GM23338 (cell line): ENCODE measurements around the gene CCL20.

Source experiments
- CREB1 ChIP-seq: fragments of 250-450 bp; sonication (Bioruptor Pico); IDR thresholded peaks from 2 replicates; pipeline ENCODE4 v1.5.0; 2020; ENCODE audit warnings: low read depth, mild to moderate bottlenecking, moderate library complexity
- EZH2 ChIP-seq: fragments of 200-600 bp; sonication (generic); IDR thresholded peaks from one replicate; pipeline ENCODE4 v1.8.0; 2017; ENCODE audit warnings: antibody characterized with exemption, mild to moderate bottlenecking, low read depth; ENCODE audit not compliant: unreplicated experiment
- EZH2phosphoT487 ChIP-seq: fragments of 200-600 bp; sonication (generic); IDR thresholded peaks from one replicate; pipeline ENCODE4 v1.8.1; 2018; ENCODE audit warnings: antibody characterized with exemption; ENCODE audit not compliant: unreplicated experiment
- POLR2AphosphoS5 ChIP-seq: IDR thresholded peaks from 2 replicates; pipeline ENCODE4 v1.6.1; 2016; ENCODE audit warnings: antibody characterized with exemption, low read depth
- STAT1 ChIP-seq: IDR thresholded peaks from one replicate; pipeline ENCODE4 v1.6.1; 2016; ENCODE audit warnings: antibody characterized with exemption; ENCODE audit not compliant: unreplicated experiment
- TF ChIP-seq, protein P1 (sequence below), 2 experiments: fragments of 200-600 bp in 1 of 2; sonication (generic) in 1 of 2; conservative IDR thresholded peaks; 2 replicates each; pipeline versions ENCODE4 v1.5.1 to v1.6.1; 2016 to 2017; ENCODE audit warnings: antibody characterized with exemption in 2 of 2, low read depth in 2 of 2, mild to moderate bottlenecking in 2 of 2, moderate library complexity in 1 of 2
- TF ChIP-seq, protein P2 (sequence below): IDR thresholded peaks from one replicate; pipeline ENCODE4 v1.6.1; 2018; ENCODE audit warnings: antibody characterized with exemption; ENCODE audit not compliant: unreplicated experiment
- TF ChIP-seq, protein P3 (sequence below): fragments of 250-450 bp; sonication (Bioruptor Pico); IDR thresholded peaks from 2 replicates; pipeline ENCODE4 v1.5.0; 2020; ENCODE audit warnings: mild to moderate bottlenecking, moderate library complexity

DNA sequence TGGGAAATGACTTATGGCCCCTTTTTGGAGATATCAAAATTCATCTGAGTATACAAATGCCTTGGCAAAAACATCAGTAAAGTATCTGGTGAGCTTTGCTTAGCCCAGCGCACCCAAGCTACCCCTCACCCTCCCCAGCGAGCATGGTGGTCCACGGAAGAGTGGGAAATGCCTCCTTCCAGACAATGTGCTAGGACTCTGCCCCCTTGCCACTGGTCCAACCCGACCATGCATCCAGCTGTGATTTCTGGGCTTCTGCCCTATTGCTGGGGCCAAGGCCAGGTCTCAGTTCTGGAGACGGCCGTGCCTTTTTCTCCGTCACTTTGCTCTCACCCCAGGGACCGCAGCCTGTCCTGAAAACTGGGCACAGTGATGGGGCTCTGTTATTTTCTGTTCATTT is 31.8 kb upstream of the CCL20 start:
- TF ChIP-seq, protein P1, sequence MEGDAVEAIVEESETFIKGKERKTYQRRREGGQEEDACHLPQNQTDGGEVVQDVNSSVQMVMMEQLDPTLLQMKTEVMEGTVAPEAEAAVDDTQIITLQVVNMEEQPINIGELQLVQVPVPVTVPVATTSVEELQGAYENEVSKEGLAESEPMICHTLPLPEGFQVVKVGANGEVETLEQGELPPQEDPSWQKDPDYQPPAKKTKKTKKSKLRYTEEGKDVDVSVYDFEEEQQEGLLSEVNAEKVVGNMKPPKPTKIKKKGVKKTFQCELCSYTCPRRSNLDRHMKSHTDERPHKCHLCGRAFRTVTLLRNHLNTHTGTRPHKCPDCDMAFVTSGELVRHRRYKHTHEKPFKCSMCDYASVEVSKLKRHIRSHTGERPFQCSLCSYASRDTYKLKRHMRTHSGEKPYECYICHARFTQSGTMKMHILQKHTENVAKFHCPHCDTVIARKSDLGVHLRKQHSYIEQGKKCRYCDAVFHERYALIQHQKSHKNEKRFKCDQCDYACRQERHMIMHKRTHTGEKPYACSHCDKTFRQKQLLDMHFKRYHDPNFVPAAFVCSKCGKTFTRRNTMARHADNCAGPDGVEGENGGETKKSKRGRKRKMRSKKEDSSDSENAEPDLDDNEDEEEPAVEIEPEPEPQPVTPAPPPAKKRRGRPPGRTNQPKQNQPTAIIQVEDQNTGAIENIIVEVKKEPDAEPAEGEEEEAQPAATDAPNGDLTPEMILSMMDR (conservative IDR thresholded peaks at IDR 0.05; ENCODE audit: low read depth in 2 of 2): no peak
- no peak for TF ChIP-seq EZH2
- TF ChIP-seq CREB1 (CRISPR knock-in tag): no peak
- no peak for TF ChIP-seq POLR2AphosphoS5
- TF ChIP-seq, protein P2, sequence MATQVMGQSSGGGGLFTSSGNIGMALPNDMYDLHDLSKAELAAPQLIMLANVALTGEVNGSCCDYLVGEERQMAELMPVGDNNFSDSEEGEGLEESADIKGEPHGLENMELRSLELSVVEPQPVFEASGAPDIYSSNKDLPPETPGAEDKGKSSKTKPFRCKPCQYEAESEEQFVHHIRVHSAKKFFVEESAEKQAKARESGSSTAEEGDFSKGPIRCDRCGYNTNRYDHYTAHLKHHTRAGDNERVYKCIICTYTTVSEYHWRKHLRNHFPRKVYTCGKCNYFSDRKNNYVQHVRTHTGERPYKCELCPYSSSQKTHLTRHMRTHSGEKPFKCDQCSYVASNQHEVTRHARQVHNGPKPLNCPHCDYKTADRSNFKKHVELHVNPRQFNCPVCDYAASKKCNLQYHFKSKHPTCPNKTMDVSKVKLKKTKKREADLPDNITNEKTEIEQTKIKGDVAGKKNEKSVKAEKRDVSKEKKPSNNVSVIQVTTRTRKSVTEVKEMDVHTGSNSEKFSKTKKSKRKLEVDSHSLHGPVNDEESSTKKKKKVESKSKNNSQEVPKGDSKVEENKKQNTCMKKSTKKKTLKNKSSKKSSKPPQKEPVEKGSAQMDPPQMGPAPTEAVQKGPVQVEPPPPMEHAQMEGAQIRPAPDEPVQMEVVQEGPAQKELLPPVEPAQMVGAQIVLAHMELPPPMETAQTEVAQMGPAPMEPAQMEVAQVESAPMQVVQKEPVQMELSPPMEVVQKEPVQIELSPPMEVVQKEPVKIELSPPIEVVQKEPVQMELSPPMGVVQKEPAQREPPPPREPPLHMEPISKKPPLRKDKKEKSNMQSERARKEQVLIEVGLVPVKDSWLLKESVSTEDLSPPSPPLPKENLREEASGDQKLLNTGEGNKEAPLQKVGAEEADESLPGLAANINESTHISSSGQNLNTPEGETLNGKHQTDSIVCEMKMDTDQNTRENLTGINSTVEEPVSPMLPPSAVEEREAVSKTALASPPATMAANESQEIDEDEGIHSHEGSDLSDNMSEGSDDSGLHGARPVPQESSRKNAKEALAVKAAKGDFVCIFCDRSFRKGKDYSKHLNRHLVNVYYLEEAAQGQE: no peak
- TF ChIP-seq, protein P3, sequence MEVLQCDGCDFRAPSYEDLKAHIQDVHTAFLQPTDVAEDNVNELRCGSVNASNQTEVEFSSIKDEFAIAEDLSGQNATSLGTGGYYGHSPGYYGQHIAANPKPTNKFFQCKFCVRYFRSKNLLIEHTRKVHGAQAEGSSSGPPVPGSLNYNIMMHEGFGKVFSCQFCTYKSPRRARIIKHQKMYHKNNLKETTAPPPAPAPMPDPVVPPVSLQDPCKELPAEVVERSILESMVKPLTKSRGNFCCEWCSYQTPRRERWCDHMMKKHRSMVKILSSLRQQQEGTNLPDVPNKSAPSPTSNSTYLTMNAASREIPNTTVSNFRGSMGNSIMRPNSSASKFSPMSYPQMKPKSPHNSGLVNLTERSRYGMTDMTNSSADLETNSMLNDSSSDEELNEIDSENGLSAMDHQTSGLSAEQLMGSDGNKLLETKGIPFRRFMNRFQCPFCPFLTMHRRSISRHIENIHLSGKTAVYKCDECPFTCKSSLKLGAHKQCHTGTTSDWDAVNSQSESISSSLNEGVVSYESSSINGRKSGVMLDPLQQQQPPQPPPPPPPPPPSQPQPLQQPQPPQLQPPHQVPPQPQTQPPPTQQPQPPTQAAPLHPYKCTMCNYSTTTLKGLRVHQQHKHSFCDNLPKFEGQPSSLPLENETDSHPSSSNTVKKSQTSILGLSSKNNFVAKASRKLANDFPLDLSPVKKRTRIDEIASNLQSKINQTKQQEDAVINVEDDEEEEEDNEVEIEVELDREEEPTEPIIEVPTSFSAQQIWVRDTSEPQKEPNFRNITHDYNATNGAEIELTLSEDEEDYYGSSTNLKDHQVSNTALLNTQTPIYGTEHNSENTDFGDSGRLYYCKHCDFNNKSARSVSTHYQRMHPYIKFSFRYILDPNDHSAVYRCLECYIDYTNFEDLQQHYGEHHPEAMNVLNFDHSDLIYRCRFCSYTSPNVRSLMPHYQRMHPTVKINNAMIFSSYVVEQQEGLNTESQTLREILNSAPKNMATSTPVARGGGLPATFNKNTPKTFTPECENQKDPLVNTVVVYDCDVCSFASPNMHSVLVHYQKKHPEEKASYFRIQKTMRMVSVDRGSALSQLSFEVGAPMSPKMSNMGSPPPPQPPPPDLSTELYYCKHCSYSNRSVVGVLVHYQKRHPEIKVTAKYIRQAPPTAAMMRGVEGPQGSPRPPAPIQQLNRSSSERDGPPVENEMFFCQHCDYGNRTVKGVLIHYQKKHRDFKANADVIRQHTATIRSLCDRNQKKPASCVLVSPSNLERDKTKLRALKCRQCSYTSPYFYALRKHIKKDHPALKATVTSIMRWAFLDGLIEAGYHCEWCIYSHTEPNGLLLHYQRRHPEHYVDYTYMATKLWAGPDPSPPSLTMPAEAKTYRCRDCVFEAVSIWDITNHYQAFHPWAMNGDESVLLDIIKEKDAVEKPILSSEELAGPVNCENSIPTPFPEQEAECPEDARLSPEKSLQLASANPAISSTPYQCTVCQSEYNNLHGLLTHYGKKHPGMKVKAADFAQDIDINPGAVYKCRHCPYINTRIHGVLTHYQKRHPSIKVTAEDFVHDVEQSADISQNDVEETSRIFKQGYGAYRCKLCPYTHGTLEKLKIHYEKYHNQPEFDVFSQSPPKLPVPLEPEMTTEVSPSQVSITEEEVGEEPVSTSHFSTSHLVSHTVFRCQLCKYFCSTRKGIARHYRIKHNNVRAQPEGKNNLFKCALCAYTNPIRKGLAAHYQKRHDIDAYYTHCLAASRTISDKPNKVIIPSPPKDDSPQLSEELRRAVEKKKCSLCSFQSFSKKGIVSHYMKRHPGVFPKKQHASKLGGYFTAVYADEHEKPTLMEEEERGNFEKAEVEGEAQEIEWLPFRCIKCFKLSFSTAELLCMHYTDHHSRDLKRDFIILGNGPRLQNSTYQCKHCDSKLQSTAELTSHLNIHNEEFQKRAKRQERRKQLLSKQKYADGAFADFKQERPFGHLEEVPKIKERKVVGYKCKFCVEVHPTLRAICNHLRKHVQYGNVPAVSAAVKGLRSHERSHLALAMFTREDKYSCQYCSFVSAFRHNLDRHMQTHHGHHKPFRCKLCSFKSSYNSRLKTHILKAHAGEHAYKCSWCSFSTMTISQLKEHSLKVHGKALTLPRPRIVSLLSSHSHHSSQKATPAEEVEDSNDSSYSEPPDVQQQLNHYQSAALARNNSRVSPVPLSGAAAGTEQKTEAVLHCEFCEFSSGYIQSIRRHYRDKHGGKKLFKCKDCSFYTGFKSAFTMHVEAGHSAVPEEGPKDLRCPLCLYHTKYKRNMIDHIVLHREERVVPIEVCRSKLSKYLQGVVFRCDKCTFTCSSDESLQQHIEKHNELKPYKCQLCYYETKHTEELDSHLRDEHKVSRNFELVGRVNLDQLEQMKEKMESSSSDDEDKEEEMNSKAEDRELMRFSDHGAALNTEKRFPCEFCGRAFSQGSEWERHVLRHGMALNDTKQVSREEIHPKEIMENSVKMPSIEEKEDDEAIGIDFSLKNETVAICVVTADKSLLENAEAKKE (CRISPR knock-in tag): no peak
- no peak for TF ChIP-seq EZH2phosphoT487
- no peak for TF ChIP-seq STAT1
